ENCODE results near the gene GOLGA6L10.
"Not testable (repeated sequence)": the region's sequence is repeated elsewhere in the genome, so short reads cannot be mapped to it uniquely, and the experiment has no call there.

DNA sequence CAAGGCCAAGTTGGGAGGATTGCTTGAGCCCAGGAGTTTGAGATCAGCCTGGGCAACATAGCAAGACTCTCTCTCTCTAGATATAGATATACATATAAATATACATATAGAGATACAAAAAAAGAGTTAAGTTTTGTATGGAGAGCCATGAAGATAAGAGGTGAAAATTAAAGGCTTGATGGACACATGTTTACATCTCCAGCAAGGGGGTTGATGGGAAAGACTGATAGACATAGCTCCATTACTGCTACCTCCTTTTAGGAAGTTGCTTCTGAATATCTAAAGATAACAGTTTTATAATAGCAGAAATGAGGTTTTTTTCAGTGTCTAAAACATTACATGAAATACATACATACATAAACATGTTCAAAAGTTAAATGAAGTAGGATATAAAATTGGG is 37.9 kb upstream of the GOLGA6L10 start:
- not testable (repeated sequence) for TF ChIP-seq ISL1 (CRISPR knock-in tag; IDR thresholded peaks at IDR 0.05); ZNF565 (CRISPR knock-in tag; conservative IDR thresholded peaks at IDR 0.05; ENCODE audit: low read depth); ZFP3 (CRISPR knock-in tag; IDR thresholded peaks at IDR 0.05)
- TF ChIP-seq, protein P1, sequence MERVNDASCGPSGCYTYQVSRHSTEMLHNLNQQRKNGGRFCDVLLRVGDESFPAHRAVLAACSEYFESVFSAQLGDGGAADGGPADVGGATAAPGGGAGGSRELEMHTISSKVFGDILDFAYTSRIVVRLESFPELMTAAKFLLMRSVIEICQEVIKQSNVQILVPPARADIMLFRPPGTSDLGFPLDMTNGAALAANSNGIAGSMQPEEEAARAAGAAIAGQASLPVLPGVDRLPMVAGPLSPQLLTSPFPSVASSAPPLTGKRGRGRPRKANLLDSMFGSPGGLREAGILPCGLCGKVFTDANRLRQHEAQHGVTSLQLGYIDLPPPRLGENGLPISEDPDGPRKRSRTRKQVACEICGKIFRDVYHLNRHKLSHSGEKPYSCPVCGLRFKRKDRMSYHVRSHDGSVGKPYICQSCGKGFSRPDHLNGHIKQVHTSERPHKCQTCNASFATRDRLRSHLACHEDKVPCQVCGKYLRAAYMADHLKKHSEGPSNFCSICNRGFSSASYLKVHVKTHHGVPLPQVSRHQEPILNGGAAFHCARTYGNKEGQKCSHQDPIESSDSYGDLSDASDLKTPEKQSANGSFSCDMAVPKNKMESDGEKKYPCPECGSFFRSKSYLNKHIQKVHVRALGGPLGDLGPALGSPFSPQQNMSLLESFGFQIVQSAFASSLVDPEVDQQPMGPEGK (CRISPR knock-in tag; IDR thresholded peaks at IDR 0.05; ENCODE audit: borderline replicate concordance) = not testable (repeated sequence)
- TF ChIP-seq, protein P2, sequence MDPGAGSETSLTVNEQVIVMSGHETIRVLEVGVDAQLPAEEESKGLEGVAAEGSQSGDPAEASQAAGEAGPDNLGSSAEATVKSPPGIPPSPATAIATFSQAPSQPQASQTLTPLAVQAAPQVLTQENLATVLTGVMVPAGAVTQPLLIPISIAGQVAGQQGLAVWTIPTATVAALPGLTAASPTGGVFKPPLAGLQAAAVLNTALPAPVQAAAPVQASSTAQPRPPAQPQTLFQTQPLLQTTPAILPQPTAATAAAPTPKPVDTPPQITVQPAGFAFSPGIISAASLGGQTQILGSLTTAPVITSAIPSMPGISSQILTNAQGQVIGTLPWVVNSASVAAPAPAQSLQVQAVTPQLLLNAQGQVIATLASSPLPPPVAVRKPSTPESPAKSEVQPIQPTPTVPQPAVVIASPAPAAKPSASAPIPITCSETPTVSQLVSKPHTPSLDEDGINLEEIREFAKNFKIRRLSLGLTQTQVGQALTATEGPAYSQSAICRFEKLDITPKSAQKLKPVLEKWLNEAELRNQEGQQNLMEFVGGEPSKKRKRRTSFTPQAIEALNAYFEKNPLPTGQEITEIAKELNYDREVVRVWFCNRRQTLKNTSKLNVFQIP (CRISPR knock-in tag; IDR thresholded peaks at IDR 0.05; ENCODE audit: borderline replicate concordance, low read depth) = not testable (repeated sequence)

Measured in SK-N-SH treated with all-trans-retinoic acid at 6 μM for 48 hours (cell line).